Posterior cingulate gyrus (tissue), 11 donors: ENCODE data around the gene CST2.
"Not testable (repeated sequence)": the region's sequence is repeated elsewhere in the genome, so short reads cannot be mapped to it uniquely, and the experiment has no call there.

Experiments used
- DNase-seq, 10 donors: peaks; one replicate each; pipeline versions ENCODE4 v3.0.0 to v3.0.0-alpha.2; 2020 to 2021; ENCODE audit warnings: mixed read lengths in 3 of 10
- intact Hi-C: fragments of 100-400 bp; cut with DNase I; formaldehyde crosslinking; loops from one replicate; pipeline ENCODE4 v1.15.1; 2023

Gene CST2

GRCh38 chr20:23811559-23811958, 15.0 kb downstream of the CST2 start:
- intact Hi-C loops, DNase-seq: not testable (repeated sequence)

GRCh38 chr20:23810349-23810748, 16.2 kb downstream of the CST2 start:
- intact Hi-C loops: not testable (repeated sequence)

GRCh38 chr20:23800865-23801264, 25.7 kb downstream of the CST2 start:
- DNase-seq: no peak
- intact Hi-C loops: no loop called here

More at GRCh38 chr20:23810349-23810748, 16.2 kb downstream of the CST2 start:
- not testable (repeated sequence) for DNase-seq

GRCh38 chr20:23799216-23799847, 27.2 kb downstream of the CST2 start:
- peak in 9 of 10 donors; percentile 29 to 92 (median 51) for DNase-seq

GRCh38 chr20:23795526-23795925, 31.0 kb downstream of the CST2 start:
- intact Hi-C loops: no loop called here
- DNase-seq: no peak

More at GRCh38 chr20:23799216-23799847, 27.2 kb downstream of the CST2 start:
- intact Hi-C loops: not testable (repeated sequence)

GRCh38 chr20:23794841-23795240, 31.7 kb downstream of the CST2 start:
- intact Hi-C loops: no loop called here
- DNase-seq: no peak

- intact Hi-C loops: no loop called here
- no peak for DNase-seq
Measured at GRCh38 chr20:23794065-23794464, 32.5 kb downstream of the CST2 start.

- no peak for DNase-seq
- intact Hi-C loops: no loop called here
Measured at GRCh38 chr20:23783447-23783846, 43.1 kb downstream of the CST2 start.

- intact Hi-C loops: no loop called here
- peak in 4 of 10 donors; percentile 7 to 72 (median 59) for DNase-seq
Measured at GRCh38 chr20:23782366-23782983, 44.1 kb downstream of the CST2 start.

- DNase-seq, intact Hi-C loops: not testable (repeated sequence)
Measured at GRCh38 chr20:23778676-23779075, 47.9 kb downstream of the CST2 start.

GRCh38 chr20:23777380-23777779, 49.1 kb downstream of the CST2 start:
- DNase-seq: peak in 1 of 10 donors; percentile 66
- intact Hi-C loops: not testable (repeated sequence)

- intact Hi-C loops: no loop called here
- peak in 1 of 10 donors; percentile 55 for DNase-seq
Measured at GRCh38 chr20:23776067-23776771, 50.3 kb downstream of the CST2 start.

- intact Hi-C loops: no loop called here
Measured at GRCh38 chr20:23774081-23774480, 52.4 kb downstream of the CST2 start.

More at GRCh38 chr20:23774081-23774480, 52.4 kb downstream of the CST2 start:
- no peak for DNase-seq
